Stomach (tissue), 4 donors: ENCODE data around the gene HLA-DRA.

Source experiments
- CTCF ChIP-seq, 7 experiments: fragments of 450-650 bp in 4 of 7; fragments of 200-600 bp in 3 of 7; sonication (generic) in 3 of 7; IDR thresholded peaks; one replicate each; pipeline ENCODE4 v1.5.1; 2016 to 2019; ENCODE audit warnings: antibody characterized with exemption in 7 of 7, control low read depth in 2 of 7, mild to moderate bottlenecking in 1 of 7
- EP300 ChIP-seq: sonication (generic); formaldehyde crosslinking; IDR thresholded peaks from one replicate; pipeline ENCODE4 v1.6.1; 2017; ENCODE audit warnings: antibody characterized with exemption
- POLR2A ChIP-seq, 4 donors: fragments of 450-650 bp; IDR thresholded peaks; one replicate each; pipeline ENCODE4 v1.6.1; 2016; ENCODE audit warnings: antibody characterized with exemption in 4 of 4, control low read depth in 2 of 4, mild to moderate bottlenecking in 1 of 4, moderate library complexity in 1 of 4
- POLR2AphosphoS5 ChIP-seq, 3 donors: sonication (generic); formaldehyde crosslinking; IDR thresholded peaks; one replicate each; pipeline ENCODE4 v1.6.1; 2016; ENCODE audit warnings: antibody characterized with exemption in 3 of 3

- TF ChIP-seq EP300 (no peak), CTCF (IDR thresholded peaks at IDR 0.05) (no peak), POLR2AphosphoS5 (IDR thresholded peaks at IDR 0.05) (no peak), POLR2A (IDR thresholded peaks at IDR 0.05) (no peak)
These were observed 9.5 kb upstream of the HLA-DRA start for GRCh38 chr6:32430179-32430578.
